ENCODE data around the gene ROMO1.
"Not testable (repeated sequence)": the region's sequence is repeated elsewhere in the genome, so short reads cannot be mapped to it uniquely, and the experiment has no call there.

ROMO1 gene

DNA sequence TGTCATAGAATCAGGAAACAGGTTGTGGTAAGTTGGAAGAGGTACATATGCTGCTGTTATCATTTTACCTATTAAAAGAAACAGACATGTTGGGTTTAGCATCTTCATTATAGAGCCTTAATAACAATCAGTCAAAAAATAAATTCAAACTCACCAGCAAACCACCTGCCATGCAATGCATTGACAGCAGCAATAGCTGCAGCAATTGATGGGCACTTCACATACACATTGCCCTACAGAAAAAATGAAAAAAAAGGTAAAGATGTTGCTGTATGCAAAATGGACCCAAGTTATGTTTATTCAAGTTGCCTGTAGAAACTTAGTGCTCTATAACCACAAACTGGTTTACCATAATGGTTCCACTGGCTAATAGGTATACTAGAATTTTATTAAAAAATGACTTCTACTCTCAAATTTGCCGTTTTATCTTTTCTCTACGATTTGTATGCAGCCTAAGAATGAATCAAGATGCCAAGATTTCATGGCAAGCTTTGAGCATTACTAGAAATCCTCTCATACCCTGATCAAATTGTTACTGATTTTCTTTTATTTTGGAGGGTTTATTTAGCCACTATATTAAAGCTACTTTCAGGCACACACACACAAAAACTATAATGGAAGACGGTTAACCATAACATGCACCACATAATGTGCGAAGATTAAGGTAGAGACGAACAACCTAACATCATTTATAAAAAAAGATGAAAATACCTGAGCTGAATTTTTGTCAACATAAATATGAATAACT lies 5.5 kb downstream of the ROMO1 start:
- TF ChIP-seq, protein P1, sequence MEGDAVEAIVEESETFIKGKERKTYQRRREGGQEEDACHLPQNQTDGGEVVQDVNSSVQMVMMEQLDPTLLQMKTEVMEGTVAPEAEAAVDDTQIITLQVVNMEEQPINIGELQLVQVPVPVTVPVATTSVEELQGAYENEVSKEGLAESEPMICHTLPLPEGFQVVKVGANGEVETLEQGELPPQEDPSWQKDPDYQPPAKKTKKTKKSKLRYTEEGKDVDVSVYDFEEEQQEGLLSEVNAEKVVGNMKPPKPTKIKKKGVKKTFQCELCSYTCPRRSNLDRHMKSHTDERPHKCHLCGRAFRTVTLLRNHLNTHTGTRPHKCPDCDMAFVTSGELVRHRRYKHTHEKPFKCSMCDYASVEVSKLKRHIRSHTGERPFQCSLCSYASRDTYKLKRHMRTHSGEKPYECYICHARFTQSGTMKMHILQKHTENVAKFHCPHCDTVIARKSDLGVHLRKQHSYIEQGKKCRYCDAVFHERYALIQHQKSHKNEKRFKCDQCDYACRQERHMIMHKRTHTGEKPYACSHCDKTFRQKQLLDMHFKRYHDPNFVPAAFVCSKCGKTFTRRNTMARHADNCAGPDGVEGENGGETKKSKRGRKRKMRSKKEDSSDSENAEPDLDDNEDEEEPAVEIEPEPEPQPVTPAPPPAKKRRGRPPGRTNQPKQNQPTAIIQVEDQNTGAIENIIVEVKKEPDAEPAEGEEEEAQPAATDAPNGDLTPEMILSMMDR (IDR thresholded peaks at IDR 0.05; ENCODE audit: low read depth, low read length), result no peak
- no peak overlapping the region for H3K4me3 ChIP-seq (ENCODE audit: low read depth, low read length)
- peaks cover 90% of the 10 kb centered on the region for H3K36me3 ChIP-seq
- H3K27ac ChIP-seq, result no peak overlapping the region
- DNase-seq, result no peak
- no peaks in the 10 kb centered on the region for H3K27me3 ChIP-seq (ENCODE audit: insufficient read depth, low read depth, severe bottlenecking)
- H3K9me3 ChIP-seq (ENCODE audit: severe bottlenecking), result no peaks in the 10 kb centered on the region

DNA sequence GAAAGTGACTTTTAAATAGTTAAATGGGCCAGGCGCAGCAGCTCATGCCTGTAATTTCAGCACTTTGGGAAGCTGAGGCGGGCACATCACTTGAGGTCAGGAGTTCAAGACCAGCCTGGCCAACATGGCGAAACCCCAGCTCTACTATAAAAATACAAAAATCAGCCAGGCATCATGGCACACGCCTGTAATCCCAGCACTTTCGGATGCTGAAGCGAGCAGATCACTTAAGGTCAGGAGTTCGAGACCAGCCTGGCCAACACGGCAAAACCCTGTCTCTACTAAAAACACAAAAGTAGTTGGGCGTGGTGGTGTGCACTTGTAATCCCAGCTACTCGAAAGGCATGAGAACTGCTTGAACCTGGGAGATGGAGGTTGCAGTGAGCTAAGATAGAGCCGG lies 6.7 kb downstream of the ROMO1 start:
- H3K4me3 ChIP-seq (ENCODE audit: low read depth, low read length); DNase-seq; H3K27me3 ChIP-seq (ENCODE audit: insufficient read depth, low read depth, severe bottlenecking); H3K27ac ChIP-seq; H3K9me3 ChIP-seq (ENCODE audit: severe bottlenecking): not testable (repeated sequence)
- H3K36me3 ChIP-seq, result peaks cover 99% of the 10 kb centered on the region

DNA sequence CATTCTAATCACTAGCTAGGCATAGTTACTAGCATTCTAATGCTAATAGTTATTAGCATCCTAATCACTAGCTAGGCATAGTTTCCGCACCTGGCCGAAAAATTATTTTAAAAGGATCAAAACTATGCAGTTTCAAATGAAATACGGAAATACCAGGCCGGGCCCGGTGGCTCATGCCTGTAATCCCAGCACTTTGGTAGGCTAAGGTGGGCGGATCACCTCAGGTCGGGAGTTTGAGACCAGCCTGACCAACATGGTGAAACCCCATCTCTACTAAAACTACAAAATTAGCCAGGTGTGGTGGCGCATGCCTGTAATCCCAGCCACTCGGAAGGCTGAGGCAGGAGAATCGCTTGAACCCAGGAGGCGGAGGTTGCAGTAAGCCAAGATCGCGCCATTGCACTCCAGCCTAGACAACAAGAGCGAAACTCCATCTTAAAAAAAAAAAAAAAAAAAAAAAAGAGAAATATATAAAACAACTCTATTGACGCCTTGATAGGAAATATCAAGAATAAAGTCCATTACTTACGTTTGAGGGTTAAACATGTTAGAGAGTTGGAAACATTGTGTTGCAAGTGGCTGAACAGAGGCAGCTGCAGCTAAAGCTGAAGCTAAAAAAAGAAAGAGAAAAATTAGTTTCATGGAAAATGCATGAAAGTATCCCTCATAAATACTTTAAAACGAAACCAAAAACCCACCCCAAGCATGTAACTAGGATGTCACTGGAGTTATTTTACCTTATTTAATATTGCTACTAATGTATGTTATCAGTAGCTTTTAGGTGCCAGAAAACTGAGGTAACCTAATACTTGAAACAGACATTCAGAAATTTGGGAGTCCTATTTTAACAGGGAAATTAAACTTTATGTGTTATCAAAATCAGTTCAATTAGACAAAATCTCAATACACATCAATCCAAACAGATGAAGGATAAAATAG lies 7.7 kb downstream of the ROMO1 start:
- H3K36me3 ChIP-seq, result peaks cover 99% of the 10 kb centered on the region

DNA sequence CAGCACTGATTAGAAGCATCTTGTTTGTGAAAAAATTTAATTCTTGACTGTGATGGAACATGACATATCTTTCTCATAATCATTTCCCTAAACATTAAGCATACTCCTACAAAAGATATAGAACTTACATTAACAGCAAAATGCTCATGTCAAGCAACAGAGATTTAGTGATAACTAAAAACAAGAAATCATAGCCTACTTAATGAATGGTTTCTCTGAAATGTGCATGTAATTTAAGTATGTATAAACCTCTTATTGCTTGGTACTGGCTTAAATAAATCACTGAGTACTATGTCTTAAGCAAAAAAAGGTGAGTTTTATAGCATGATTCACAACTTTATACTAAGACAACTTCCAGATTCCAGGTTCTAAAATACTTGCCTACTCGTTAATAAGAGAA lies 9.3 kb downstream of the ROMO1 start:
- H3K27ac ChIP-seq, result no peak overlapping the region
- H3K27me3 ChIP-seq (ENCODE audit: insufficient read depth, low read depth, severe bottlenecking), result no peaks in the 10 kb centered on the region
- no peak for DNase-seq
- H3K4me3 ChIP-seq (ENCODE audit: low read depth, low read length), result no peak overlapping the region
- H3K9me3 ChIP-seq (ENCODE audit: severe bottlenecking), result no peaks in the 10 kb centered on the region
- TF ChIP-seq, protein P1 (IDR thresholded peaks at IDR 0.05; ENCODE audit: low read depth, low read length), result no peak
- H3K36me3 ChIP-seq, result peaks cover 96% of the 10 kb centered on the region

More for the DNA sequence above, 7.7 kb downstream of the ROMO1 start:
- not testable (repeated sequence) for H3K4me3 ChIP-seq (ENCODE audit: low read depth, low read length); H3K27ac ChIP-seq; H3K27me3 ChIP-seq (ENCODE audit: insufficient read depth, low read depth, severe bottlenecking); DNase-seq; H3K9me3 ChIP-seq (ENCODE audit: severe bottlenecking)

DNA sequence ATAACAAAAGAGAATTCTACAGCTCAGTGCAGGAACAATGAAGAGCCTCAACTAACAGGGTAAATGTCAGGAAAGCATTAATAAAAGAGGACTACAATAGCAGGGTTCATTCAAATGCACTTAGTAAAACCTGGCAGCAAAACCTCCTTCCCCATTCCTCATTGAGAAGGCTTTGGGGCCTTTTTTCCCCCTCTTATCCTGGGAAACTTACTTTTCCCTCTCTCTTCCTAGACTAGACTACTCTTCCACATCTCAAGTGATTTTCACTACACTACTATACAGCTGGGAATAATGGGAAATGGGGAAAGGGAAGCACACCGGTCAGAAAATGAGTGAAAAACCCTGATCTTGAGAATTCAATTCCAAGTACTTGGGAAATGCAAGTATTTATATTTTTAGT lies 10.1 kb downstream of the ROMO1 start:
- Histone ChIP-seq H3K27me3 (ENCODE audit: insufficient read depth, low read depth, severe bottlenecking) (no peaks in the 10 kb centered on the region), H3K4me3 (ENCODE audit: low read depth, low read length) (no peak overlapping the region), H3K27ac (no peak overlapping the region), H3K36me3 (peaks cover 96% of the 10 kb centered on the region), H3K9me3 (ENCODE audit: severe bottlenecking) (no peaks in the 10 kb centered on the region)
- no peak for DNase-seq
- TF ChIP-seq, protein P1 (IDR thresholded peaks at IDR 0.05; ENCODE audit: low read depth, low read length), result no peak

DNA sequence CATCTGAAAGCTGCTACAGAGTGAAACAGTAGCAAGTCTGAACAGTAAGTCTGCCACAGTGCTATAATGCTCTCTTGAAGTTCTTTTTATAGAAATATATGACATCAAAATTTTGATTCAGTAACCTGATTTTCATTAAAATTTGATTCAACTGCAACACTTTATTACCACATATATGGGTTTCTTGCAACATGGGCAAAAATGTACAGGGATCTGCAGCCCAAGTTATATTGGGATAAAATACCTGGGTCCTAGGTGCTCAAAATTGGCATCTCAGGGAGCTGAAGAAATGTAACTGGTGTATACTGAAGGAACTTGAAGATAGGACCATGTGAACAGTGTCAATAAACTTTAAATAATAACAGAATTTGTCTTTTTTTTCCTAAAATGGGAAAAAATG lies 10.8 kb downstream of the ROMO1 start:
- Histone ChIP-seq H3K4me3 (ENCODE audit: low read depth, low read length) (no peak overlapping the region), H3K9me3 (ENCODE audit: severe bottlenecking) (no peaks in the 10 kb centered on the region), H3K27ac (no peak overlapping the region), H3K27me3 (ENCODE audit: insufficient read depth, low read depth, severe bottlenecking) (no peaks in the 10 kb centered on the region), H3K36me3 (peaks cover 96% of the 10 kb centered on the region)
- TF ChIP-seq, protein P1 (IDR thresholded peaks at IDR 0.05; ENCODE audit: low read depth, low read length), result no peak
- DNase-seq, result no peak

All from WERI-Rb-1 (cell line).